LoVo (cell line): ENCODE results near the gene AFG1L.
A peak's percentile ranks its signal among the peaks of the same experiment; 100 is the strongest.
"Not testable (repeated sequence)": the region's sequence is repeated elsewhere in the genome, so short reads cannot be mapped to it uniquely, and the experiment has no call there.

Source experiments
- DNase-seq: peaks from one replicate; pipeline ENCODE4 v3.0.0-alpha.2; 2016; ENCODE audit warnings: low spot score

AFG1L gene

DNA sequence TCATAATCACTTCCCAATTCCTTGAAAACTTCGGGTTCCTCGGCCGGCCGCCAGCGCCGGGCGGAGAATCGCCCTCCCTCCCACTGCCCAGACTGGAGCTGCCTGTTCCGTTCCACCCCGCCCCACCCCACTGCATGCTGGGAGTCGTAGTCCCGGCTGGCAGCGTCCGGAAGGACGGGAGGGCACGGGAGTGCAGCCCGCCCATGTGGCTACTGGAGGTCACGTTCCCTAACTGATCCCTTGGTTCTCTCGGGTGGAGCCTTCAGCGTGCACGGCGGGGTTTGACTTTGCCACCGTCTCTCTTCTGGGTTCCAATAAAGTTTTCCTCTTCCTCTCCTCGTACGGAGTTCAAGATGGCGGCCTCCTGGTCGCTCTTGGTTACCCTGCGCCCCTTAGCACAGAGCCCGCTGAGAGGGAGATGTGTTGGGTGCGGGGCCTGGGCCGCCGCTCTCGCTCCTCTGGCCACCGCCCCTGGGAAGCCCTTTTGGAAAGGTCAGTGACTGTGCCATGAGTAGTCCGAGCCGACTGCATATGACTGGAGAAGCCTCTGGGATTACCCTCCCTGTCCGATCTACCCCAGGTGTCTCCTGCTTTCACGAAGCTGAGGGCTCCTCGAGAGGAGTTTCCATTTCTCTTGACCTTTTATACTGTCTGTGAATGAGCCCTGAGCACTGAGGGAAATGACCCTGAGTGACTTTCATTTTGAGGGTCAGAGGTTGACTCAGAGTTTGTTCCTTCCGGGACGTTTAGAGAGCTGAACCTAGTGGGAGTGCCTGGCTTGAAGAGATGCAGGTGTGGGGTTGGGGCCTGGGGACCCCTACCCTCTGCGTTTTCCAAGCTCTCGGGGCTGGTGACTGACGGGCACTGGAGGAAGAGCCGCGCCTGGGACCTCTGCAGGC, at the start of gene AFG1L:
AFG1L (plus strand) TSS at position 328 of the 899 bp plus-strand sequence; CDS start at position 354, 26 bp downstream.
- DNase-seq, result peak; percentile 87

DNA sequence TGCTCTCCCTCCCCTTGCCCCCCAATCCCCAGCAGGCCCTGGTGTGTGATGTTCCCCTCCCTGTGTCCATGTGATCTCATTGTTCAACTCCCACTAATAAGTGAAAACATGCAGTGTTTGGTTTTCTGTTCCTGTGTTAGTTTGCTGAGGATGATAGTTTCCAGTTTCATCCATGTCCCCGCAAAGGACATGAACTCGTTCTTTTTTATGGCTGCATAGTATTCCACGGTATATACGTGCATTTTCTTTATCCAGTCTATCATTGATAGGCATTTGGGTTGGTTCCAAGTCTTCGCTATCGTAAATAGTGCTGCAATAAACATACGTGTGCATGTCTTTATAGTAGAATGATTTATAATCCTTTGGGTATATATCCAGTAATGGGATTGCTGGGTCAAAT, 49.8 kb upstream of the AFG1L start:
- DNase-seq, result not testable (repeated sequence)

DNA sequence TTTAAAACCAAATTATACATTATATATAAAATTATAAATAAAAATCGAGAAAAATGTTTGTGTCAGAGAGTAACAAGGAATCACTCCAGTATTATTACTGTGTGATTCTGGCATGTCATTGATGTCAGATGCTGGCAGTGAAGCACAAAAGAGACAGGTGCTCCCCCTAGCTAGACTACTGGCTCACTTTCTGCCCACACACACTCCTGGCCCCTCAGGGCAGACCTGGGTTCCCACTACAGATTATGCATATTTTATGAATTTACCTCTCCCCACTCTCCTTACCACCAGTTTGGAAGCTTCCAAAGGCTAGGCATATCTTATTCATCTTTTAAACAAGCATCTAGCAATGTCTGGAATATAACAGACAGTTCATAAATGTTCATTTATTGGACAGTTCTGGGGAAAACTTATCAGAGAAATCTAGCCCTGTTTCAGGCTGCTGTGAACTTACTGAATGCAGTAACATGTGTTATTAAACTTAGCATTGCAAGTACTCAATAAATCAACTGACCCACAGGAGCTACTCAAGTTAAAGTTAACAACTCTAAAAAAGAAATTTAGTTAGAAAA, 46.8 kb upstream of the AFG1L start:
- no peak for DNase-seq

DNA sequence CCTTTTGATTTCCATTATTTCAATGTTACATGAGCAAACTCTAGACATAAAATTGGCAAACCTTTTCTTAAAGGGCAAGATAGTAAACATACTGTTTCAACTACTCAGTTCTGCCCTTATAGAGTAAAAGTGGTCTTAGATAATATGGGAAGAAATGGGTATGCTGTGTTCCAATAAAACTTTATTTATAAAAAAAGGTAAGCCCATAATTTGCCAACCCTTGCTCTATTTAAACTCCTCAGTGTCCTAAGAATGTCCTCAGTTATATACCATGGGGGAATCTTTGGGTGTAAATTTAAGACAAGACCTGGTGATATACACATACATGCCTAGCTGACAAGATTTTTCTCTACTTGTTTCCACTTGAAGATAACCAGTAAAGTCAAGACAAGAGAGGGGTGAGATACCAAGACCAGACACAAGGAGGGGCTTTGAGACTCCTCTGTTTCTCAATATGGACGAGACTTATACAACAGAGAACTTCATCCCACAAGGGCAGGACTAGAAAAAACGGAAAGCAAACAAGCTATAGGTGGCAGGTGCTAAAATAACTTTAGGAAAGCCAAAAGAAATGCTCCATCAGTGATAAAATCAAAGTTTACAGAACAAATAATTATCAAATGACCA, 44.5 kb upstream of the AFG1L start:
- no peak for DNase-seq

DNA sequence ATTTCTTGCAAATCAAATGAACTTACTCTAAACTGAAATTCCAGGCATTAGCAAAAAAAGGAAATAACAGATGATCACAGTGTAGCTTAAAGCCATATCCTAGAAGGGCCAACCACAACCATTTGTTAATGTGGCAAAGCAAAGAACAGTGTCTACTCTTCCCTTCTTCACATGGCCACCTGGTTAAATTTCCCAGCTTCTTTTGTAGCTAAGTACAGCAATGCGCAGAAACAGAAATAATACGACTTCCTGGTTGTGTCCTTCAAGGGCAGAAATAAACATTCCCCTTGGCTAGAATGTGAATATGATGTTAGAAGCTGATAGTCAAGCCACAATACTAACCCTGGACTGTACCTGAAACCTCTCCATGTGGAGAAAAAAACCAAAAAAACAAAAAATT, 43.6 kb upstream of the AFG1L start:
- DNase-seq, result no peak

DNA sequence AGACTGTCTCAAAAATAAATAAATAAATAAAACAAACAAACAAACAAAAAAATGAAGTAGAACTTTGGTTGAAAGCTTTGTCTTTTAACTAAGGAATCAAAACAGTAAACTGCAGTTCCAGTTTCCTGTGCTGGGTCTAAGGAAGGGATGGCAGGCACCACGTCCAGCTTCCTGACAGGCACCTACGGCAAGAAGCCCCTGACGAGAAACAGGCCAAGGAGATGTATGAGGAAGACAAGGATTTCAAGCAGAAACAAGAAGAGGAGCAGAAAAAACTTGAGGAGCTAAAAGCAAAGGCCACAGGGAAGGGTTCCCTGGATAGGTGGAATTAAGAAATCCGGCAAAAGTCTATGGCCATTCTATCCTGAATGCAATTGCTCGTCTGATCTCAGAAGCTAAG, 42.8 kb upstream of the AFG1L start:
- no peak for DNase-seq

DNA sequence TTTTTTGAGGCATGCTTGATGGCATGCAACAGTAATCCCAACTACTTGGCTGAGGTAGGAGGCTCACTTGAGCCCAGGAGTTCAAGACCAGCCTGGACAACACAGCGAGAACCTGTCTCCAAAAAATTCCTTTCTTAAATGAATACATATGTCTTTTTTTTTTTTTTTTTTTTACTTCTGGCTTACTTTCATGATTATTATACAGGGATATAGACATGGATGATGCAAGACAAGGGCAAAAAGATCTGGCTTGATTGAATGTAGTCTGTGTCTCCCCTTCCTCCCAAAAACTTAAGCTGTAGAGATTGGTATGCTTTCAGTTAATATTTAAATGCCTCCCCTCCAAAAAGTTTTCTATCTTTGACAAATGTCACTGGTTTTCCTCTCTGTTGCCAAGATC, 41.6 kb upstream of the AFG1L start:
- DNase-seq, result no peak

DNA sequence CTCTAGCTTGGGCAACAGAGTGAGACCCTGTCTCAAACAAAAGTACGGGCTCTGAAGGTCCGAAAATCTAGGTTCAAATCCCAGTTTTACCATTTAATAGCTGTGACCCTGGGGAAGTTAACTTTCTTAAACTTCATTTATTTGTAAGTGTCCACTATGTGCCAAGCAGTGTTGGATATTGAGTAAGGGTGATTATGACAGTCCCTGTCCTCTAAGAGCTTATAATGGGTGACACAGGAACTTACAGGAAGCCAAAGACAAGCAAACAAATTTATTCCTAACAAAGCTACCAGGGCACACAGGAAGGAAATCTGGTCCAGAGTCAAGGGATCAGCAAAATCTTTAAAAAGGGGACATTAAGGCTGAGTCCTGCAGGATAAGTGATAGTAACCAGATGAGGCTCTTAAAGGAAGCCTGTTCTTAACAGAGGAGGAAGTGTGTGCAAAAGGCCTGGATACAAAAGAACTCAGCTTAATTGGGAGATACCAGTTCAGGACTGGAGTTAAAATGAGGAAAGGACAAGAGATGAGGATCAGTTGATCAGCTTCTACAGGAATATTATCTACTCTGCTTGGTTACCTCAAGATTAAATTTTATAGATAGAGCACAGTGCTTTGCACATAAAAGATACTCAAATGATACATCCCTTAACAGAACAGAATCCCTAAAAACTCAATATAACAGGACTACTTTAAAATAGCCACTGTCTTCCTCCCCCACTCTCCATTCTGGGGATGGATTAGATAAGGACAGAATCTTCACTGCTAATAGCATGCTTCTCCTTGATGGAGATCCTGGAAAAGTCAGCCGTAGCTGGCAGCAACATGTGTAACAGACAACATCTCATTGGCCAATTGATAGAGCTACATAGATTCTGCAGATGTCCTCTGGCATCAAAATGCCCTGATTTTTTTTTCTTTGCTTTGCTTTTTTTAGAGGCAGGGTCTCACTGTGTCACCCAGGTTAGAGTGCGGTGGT, 40.1 kb upstream of the AFG1L start:
- no peak for DNase-seq

DNA sequence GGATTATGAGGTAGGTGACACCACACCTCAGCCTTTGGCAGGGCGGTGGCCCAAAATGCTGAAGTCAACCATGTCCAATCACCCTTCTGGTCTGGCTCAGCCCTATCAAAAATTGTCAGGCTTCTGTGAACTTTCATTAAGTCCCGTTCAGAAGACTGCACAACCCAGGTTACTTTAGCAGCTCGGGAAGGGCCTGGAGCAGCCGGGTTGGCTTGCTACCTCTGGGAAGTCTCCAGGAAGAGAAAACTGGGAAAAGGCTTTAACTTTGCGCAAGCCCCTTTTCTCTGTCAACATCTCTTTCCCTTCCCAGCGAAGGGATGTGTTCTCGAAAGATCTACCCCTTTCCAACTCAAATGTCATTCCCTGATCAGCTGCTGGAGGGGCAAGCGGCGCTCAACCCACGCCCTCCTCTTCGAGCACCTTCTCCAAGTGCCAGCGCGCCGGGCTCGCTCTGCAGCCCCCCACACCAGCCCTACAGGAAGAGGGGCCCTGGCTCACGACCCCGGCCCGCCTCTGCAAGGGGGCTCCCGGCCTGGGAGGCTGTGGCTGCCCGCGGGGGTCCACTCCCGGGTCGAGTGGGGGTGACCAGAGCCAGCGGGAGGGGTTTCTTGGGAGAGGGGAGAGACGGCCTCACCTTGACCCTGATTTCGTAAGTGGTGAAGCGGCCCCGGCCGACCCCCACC, 34.6 kb upstream of the AFG1L start:
- peak; percentile 41 for DNase-seq

DNA sequence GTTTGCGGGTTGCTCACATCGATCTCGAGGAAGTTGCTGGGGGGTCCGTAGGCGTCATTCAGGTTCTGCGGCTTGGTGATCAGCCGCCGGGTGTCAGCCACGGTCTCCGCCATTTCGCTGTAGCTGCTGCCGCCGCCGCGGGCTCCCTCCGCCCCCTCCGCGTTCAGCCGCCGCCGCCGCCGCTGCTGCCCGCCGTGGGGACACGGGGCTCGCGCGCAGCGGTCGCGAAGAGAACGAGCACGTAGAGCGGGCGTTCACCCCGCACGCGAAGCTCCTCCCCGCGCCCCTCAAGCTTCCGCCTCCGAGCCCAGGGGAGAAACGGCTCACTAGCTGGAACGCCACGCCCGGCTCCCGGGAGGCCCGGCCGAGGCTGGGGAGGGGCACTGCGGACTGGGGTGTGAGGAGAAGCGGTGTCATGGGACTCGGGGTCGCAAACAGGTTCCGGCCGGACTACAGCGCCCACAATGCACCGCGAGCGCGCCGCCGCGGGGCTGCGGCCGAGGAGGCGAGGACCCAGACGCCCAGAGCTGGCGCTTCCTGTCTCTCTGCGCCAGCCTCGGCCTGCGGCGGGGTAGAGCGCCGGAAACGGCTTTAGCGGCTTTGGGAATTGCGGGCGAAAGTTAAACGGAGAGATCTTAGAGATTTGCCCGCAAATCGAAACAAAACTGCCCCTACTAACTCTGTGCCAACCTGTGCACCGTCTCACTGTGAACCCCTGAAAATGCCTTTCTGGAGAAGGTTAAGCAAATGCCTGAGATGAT, 33.9 kb upstream of the AFG1L start, which contains the start of gene SNX3:
SNX3 (minus strand) TSS at position 232 of the 761 bp plus-strand sequence; CDS start at position 113, 119 bp downstream.
- DNase-seq, result peak; percentile 97

DNA sequence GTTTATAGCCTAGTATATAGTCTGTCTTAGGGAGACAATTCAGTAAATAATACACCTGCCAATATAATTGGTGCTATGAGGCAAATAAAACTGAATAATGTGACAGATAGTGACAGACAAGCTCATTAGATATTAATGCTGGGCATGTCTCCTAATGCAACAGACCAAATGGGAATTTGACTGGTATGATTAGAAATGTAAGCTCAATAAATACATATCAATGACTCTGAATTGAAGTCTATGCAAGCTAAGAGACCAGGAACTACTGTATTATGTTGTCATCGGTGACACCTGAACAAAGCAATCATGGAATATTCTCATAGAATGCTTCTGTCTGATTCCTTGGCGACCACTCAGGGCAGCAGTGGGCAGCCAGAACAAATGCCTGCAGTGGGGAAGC, 31.5 kb upstream of the AFG1L start:
- DNase-seq, result no peak

DNA sequence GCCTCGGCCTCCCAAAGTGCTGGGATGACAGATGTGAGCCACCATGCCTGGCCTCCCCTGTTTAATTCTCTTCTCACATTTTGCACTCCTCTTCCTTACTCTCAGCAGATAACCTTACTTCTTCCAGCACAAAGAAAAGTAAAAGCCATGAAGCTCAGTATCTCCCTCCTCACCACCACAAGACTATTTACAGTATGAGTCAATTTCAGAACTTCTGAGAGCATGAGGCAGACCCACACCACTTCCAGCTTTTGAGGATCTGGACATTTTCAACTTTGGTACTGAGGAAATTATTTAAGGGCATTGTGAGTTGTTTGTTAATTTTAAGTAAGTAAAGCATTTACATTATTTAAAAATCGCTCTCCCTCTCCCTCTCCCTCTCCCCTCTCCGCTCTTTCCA, 26.0 kb upstream of the AFG1L start:
- DNase-seq, result no peak

DNA sequence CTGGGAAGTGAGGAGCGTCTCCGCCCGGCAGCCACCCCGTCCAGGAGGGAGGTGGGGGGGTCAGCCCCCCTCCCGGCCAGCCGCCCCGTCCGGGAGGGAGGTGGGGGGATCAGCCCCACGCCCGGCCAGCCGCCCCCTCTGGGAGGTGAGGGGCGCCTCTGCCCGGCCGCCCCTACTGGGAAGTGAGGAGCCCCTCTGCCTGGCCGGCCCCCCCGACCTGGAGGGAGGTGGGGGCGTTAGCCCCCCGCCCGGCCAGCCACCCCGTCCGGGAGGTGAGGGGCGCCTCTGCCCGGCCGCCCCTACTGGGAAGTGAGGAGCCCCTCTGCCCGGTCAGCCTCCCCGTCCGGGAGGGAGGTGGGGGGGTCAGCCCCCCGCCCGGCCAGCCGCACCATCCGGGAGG, 24.9 kb upstream of the AFG1L start:
- DNase-seq, result not testable (repeated sequence)

DNA sequence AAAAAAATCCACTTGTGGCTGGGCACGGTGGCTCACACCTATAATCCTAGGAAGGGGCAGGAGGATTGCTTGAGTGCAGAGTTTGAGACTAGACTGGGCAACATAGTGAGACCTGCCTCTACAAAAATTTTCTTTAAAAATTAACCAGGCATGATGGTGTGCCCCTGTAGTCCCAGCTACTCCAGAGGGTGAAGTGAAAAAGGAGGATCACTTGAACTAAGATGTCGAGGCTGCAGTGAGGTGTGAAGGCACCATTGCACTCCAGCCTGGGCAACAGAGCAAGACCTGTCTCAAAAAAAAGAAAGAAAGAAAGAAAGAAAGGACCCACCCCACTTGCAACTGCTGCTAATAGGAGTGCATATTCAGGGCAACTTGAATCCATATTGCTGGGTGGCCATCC, 20.3 kb upstream of the AFG1L start:
- DNase-seq, result no peak

DNA sequence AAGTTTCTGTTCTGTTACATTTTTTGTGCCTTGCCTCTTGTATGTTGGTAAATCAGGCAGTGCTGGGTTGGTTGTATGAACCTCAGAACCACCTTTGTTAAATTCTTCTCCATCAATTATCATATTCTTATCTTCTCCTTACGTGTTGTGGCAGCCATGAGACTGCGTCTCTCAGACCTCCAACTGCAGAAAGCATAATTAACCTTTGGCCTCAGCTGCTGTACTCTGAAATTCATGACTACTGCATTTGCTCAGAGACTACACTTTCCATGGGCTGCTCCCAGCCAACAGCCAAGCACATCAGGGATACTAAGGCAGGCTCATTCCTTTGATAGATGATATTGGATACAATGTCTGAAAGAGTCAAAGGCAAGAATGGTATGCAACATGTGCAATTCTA, 18.9 kb upstream of the AFG1L start:
- DNase-seq, result no peak

DNA sequence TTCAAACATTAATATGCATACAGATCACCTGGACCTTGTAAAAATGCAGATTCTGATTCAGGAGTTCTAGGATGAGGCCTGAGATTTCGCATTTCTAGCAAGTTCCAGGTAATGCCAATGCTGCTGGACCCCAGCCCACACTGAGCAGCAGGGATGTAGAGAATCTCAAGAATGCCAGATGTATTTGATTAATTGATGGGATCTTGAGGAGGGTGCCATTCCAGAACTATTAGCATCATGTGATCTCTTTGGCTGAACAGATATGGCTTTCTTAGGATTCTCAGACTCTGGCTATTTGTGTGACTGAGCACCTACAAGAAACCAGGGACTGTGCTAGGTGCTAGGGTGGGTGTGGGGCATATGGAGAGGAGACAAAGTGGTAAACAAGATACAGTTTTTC, 17.6 kb upstream of the AFG1L start:
- DNase-seq, result no peak

DNA sequence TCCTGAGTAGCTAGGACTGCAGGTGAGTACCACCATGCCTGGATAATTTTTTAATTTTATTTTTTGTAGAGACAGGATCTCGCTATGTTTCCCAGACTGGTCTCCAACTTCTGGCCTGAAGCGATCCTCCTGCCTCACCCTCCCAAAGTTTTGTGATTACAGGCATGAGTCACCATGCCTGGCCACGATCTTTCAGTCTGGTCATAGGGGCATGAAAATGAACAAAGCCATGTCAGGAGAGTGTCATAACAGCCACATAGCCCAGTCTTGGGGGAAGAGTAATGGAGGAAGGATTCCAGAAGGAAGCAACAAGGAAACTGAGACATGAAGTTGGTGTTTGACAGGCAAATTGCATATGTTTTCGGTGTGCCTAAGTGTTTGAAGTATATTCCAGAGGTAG, 17.0 kb upstream of the AFG1L start:
- no peak for DNase-seq

DNA sequence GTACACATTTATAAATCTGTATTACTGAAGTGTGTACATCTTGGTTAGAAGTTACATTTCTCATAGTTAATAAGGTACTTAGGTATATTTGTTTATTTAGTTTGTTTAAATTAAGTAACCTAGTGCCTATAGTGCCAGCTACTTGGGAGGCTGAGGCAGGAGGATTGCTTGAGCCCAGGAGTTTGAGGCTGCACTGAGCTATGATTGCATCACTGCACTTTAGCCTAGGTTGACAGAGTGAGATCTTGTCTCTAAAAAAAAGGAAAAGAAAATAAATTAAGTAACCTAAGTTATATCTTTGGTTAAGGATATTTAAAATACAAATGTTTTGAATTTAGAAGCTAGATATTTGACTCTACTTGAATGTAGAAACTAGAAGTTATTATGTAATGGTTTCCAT, 9.5 kb upstream of the AFG1L start:
- no peak for DNase-seq

DNA sequence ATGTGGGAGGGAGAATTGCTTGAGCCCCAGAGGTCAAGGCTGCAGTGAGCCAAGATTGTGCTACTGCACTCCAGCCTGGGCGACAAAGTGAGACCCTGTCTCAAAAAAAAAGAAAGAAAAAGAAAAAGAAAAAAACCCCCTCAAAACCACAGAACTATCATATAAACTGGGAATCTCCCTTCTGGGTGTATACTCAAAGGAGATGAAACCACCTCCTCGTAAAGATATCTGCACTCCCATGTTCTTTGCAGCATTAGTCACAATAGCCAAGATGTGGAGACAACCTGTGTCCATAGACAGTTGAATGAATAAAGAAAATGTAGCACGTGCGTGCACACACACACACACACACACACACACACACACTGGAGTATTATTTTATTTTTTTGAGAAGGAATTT, 8.5 kb upstream of the AFG1L start:
- DNase-seq, result no peak

DNA sequence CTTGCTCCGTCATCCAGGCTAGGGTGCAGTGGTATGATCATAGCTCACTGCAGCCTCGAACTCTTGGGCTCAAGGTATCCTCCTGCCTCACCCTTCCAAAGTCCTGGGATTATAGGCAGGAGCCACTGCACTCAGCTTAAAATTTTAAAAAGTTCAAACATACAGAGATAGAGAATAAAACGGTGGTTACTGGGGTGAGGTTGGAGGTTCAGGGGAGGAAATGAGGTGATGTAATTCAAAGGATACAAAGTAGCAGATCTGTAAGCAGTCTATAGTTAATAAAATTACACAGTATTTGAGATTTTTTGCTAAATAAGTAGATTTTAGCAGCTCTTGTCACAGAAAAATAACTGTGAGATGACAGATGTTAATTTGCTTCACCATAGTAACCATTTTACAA, 7.5 kb upstream of the AFG1L start:
- no peak for DNase-seq

DNA sequence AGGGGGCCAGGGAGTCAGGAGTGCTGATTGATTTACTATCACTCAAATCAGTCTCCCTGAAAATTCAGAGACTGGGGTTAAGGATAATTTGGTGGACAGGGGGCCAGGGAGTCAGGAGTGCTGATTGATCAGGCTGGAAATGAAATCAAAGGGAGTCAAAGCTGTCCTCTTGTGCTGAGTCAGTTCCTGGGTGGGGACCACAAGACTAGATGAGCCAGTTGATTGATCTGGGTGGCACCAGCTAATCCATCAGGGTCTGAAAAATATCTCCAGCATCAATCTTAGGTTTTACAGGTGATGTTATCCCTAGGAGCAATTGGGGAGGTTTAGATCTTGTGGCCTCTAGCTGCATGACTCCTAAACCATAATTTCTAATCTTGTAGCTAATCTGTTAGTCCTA, 6.1 kb upstream of the AFG1L start:
- no peak for DNase-seq
